ENCODE data around the gene RAD17. TPM values are rescaled to one million over a fixed set of nuclear protein-coding genes. Genes with fewer than 3 reads are reported as not detected.

Gene RAD17
- total RNA-seq, 1 experiment from 2014 or later, result 30.0 TPM

DNA sequence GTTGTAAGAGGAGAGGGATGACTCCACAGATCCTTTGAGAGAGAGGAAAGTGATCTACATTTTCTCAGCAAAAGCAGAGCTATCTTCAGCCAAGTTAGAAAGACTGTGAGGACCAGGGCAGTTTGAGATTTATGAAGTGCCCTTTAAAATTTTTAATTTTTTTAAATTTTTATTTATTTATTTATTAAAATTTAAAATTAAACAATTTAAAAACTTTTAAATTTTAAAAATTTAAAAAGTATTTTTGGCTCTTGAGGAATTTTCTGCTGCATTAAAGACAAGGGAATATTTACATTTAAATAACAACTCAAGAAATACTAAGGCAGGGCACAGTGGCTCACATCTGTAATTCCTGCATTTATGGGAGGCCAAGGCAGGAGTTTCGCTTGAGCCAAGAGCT lies 92.6 kb downstream of the RAD17 start:
- H3K9me3 ChIP-seq (replicated peaks), result no peaks in the 10 kb centered on the region
- no peak overlapping the region for H3K27ac ChIP-seq
- no peaks in the 10 kb centered on the region for H3K4me1 ChIP-seq (replicated peaks)
- no peaks in the 10 kb centered on the region for H3K27me3 ChIP-seq (replicated peaks)
- no peaks in the 10 kb centered on the region for H3K36me3 ChIP-seq
- DNase-seq (ENCODE audit: low read depth in 1 of 2, low spot score in 2 of 2), result no peak
- H3K4me3 ChIP-seq, result no peak overlapping the region

Other genes starting within 250 kb of the RAD17 start
- gene CCNB1, start 202.7 kb upstream of the RAD17 start, total RNA-seq (2014; rRNA removed; shearing (Covaris generic)), result 295 and 308 TPM in 2 replicates
- gene CENPH, start 180.2 kb upstream of the RAD17 start, total RNA-seq (2014; rRNA removed; shearing (Covaris generic)), result 64.9 and 81.4 TPM in 2 replicates
- 50.0 and 57.6 TPM in 2 replicates for gene CDK7, start 134.9 kb upstream of the RAD17 start, total RNA-seq (2014; rRNA removed; shearing (Covaris generic))
- gene CCDC125, start 37.0 kb upstream of the RAD17 start, total RNA-seq (2014; rRNA removed; shearing (Covaris generic)), result 2.4 and 4.4 TPM in 2 replicates
- gene AK6, start 298 bp upstream of the RAD17 start, total RNA-seq (2014; rRNA removed; shearing (Covaris generic)), result 65.2 and 65.3 TPM in 2 replicates
- 114 and 118 TPM in 2 replicates for gene TAF9, start 298 bp upstream of the RAD17 start, total RNA-seq (2014; rRNA removed; shearing (Covaris generic))
- gene MARVELD2, start 45.3 kb downstream of the RAD17 start, total RNA-seq (2014; rRNA removed; shearing (Covaris generic)), result 0.13 and 0.16 TPM in 2 replicates
- gene OCLN, start 123.0 kb downstream of the RAD17 start, total RNA-seq (2014; rRNA removed; shearing (Covaris generic)), result 19.8 and 45.6 TPM in 2 replicates
- 84.6 and 101 TPM in 2 replicates for gene GTF2H2C, start 190.4 kb downstream of the RAD17 start, total RNA-seq (2014; rRNA removed; shearing (Covaris generic))

Measured in SJSA1 (cell line).